GM20431 (cell line): Measurements from ENCODE around the gene ITSN1.

Experiments used
- in situ Hi-C: fragments of 300-500 bp; cut with MseI, MboI; formaldehyde crosslinking; loops from one replicate; pipeline ENCODE4 v1.15.0; 2020; ENCODE audit warnings: low sequenced_read_pairs; ENCODE audit not compliant: unreplicated experiment

ITSN1 gene

DNA sequence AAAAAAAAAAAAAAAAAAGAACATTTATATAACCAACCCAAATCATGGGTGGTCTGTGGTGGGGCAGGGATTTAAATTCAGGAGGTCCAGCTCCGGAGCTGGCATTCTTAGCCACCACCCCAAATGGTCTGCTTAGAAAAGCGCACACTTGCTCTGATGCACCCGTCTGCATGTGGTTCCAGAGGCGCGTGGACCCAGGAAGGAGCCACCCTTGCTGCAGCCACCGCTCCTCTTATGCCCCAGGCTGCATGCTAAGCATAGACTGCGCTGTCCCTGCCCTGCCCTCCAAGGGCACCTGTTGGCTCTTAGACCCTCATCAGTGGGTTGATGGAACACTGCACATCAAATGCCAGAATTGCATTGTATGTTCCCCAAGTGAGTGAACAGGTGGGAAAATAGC, 231.9 kb downstream of the ITSN1 start:
- in situ Hi-C loops = no loop called here

DNA sequence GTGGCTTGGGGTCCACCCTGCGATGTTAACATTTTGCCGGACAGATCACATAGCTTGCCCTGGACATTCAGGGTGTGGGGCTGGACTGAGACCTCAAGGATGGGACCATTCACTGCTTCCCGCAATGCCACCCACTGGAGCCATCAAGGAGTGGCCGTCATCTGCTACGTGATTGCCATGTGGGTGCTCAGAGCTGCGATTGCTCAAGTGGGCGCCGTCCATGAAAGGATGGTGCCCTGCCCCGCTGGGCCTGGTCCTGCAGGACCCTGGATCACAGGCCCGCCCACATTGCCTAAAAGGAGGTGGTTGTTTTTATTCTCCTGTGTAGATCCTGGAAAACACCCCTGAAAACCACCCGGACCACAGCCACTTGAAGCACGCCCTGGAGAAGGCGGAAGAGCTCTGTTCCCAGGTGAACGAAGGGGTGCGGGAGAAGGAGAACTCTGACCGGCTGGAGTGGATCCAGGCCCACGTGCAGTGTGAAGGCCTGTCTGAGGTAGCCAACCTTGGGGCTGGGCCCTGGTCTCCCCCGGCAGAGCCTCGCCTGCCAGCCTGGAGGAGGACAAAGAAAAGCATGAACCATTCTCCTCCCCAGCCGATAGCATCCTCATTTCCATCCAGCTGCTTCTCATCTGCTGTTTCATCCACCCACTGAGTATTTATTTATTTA, 232.9 kb downstream of the ITSN1 start:
- in situ Hi-C loops = no loop called here

DNA sequence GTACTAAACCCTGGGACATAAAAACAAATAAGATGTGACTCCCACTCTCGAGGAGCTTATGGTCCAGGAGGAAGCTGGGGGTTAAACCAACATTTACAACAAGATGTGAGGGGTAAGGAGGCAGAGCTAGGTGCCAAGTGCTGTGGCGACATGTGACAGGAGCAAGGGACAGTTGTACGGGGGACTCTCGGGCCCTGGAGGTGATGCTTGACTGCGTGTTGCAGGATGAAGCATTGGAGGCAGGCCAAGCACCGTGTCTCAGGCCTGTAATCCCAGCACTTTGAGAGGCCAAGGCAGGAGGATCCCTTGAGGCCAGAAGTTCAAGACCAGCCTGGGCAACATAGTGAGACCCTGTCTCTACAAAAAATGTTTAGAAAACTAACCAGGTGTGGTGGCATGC, 236.5 kb downstream of the ITSN1 start:
- in situ Hi-C loops = no loop called here

DNA sequence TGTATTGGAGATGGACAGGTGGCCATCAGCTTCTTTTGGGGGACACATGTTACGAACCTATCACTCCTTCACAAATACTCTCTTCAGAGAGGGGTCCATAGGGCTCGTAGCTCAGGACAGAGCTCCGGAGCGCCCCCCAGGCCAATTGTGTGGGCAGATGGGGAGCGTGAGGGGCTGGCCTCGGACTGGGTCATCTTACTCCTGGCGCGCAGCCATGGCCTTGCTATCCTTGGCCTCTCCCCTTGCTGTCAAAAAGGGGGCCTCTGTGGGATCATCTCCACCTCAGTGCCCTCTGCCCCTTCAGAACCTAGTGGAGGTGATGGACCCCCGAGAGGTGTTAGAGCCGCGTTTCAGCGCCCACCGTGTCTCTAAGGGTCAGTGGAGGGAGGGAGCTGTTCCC, 238.3 kb downstream of the ITSN1 start:
- in situ Hi-C loops = no loop called here

DNA sequence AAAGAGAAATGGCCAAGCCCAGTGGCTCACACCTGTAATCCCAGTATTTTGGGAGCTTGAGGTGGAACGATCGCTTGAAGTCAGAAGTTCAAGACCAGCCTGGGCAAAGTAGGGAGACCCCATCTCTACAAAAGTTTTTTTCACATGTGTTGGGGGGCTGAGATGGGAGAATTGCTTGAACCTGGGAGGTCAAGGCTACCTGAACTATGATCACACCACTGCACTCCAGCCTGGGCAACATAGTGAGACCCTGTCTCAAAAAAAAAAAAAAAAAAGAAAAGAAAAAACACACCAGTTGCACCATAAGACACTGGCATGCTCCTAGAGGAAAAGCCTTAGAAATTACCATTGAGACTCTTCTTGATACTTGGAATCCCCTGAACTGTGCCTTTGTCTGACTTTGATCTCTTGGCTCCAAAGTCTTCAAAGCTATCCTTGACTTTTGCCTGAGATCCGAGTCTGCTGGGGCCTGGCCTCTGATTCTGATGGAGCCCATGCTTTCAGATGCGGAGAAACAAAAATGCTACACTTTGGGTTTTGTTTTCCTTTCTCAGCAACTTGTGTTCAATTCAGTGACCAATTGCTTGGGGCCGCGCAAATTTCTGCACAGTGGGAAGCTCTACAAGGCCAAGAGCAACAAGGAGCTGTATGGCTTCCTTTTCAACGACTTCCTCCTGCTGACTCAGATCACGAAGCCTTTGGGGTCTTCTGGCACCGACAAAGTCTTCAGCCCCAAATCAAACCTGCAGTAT, 239.6 kb downstream of the ITSN1 start:
- in situ Hi-C loops = no loop called here

DNA sequence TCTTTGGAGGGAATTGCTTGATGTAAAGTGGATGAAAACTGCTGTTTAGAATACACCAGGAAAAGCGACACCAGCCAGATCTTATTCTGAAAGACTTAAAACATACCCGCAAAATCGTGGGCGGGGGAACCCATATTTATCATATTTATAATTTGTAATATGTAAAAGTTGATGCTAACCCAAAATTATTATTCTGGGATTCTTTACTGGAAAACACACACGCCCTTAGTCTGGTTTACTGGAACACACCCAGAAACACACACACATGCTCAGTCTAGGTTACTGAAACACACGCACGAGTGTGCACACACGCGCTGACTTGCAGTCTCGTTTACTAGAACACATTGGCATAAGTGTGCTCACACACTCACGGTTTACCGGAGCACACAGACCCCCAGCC, 240.8 kb downstream of the ITSN1 start:
- in situ Hi-C loops = no loop called here

DNA sequence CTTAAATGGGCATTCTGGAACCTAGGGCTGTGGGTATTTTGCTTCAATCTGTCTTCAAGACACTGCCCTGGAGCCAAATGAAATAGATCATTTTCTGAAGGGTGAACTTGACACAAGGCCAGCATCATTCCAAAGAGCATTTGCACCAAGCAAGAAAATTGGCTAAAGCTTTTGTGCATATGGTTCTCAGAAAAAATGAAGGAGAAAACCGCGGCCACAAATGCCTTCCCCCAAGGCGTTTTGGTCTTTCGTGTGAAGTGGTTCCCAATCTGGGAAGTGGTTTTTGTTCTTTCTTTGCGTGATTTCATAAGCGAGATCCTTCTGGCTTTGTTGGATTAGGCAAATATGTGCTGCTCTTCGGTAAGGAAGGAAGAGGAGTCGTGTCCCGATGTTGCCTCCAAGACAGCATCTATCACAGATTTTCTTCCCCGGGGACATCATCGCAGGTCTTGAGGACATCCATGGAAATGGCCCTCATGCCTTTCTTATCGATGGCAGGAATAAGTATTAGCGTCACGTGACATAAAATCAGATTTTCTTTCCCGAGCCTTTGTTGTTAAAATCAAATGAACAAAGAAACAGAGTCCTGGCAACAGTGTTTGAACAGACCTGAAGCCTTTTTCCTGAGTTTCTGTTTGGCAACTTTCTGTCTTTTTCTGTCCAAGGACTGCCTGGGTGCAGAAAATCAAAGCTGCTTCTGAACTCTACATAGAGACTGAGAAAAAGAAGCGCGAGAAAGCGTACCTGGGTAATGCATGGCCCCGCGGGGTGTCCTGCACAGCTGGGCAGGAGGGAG, 242.3 kb downstream of the ITSN1 start:
- in situ Hi-C loops = no loop called here

DNA sequence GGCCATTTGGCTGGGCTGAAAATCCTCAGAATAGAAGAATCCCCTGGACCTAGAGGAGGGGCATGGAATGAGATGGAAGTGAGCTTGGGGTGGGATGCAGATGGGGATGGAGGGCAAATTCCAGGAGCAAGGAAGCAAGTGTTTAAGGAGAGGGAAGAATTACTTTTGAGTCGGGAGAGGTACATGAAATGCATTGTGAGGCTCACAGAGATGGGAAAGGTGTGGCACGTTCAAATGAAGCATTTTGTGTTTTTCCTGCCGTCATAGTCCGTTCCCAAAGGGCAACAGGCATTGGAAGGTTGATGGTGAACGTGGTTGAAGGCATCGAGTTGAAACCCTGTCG, 242.8 kb downstream of the ITSN1 start:
- in situ Hi-C loops = no loop called here

DNA sequence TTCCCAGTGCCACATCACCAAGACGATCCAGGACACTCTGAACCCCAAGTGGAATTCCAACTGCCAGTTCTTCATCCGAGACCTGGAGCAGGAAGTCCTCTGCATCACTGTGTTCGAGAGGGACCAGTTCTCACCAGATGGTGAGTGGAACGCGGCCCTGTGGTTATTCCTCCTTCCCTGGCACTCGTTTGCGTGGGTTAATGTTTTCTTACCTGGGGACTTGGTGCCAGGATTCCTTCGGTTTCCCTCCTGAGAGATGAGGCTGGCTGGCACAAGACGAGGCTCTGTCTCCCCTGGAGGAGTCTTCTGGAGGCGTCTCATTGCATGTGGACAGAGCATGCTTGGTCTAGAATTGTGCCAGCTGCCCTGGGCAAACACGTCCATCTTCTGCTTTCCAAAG, 244.0 kb downstream of the ITSN1 start:
- in situ Hi-C loops = no loop called here

DNA sequence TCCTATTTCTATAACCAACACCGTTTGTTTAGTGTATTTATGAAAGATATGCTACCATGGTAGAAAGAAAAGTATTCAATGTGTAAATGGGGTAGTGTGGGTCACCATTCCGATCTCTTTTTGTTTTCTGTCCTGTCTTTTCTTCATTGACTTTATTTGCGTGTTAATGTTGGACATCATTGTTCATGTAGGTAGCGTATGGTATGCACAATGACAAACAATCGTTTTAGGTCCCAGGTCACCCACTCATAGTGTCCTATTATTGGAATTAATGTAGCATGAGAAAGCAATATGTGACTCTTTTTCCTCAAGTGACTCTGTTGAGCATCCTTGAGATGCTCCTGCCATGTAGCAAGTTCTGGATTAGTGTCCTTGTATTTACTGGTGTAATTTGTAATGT, 247.9 kb downstream of the ITSN1 start:
- in situ Hi-C loops = no loop called here

DNA sequence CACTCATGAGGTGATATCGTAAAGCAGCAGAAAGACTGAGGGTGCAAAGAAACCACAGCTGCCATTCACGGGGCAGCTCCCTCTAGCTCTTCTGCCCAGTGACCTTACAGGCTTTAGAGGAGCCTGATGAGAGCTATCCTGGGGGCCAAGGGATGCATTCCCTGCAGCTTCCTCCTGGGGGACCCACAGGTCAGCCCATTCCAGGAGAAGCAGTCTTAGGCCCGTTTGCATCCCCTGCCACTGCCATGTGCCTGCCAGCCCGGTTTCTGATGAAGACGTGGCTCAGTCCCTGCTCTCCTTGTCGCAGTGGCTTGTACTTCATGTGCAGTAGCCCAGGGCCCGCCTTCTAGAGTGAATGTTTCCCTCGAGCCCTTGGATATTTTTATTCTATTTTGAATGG, 250.6 kb downstream of the ITSN1 start:
- in situ Hi-C loops = no loop called here

DNA sequence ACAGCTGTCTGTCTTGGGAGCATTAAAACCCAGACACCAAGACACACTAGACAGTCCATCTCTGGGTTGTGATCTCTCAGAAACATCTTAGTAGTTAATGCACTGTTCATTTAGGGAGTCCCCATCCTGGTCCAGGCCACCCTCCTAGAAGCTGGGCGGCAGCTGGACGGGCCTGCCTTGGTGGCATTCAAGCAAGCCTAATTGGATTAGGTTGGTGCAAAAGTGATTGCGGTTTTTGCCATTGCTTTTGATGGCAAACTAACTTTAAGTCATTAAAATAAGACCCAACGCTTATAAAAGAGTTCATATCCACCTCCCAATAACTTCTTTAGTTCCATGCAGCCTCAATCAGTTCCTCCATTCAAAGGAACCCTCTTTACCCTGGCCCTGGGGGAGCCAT, 251.6 kb downstream of the ITSN1 start:
- in situ Hi-C loops = no loop called here

DNA sequence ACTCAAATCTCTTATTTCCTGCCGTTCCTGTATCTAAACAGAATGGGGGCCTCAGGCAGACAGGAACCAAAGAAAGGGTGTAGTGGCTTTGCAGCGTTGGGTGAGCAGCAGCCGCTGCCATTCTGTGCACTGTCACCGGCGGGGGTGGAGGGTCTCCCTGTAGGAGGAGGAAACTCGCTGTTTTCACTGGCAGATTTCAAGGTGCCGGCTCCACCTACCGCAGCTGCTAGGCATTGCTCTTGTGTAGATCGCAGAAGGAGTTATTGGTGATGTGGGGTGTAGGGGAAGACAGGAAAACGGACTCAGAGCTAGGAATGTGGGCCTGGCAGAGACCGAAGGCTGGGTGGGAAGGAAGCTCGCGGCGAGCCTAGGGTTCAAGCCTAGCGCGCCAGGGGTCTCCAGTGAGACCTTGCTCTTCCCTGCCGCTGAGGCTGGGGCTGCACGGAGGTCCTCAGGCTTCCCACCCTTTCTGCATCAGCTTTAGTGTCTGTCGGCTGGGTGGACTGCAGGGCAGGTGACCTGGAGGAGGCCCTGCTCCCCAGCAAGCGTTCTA, 252.5 kb downstream of the ITSN1 start:
- in situ Hi-C loops = no loop called here

DNA sequence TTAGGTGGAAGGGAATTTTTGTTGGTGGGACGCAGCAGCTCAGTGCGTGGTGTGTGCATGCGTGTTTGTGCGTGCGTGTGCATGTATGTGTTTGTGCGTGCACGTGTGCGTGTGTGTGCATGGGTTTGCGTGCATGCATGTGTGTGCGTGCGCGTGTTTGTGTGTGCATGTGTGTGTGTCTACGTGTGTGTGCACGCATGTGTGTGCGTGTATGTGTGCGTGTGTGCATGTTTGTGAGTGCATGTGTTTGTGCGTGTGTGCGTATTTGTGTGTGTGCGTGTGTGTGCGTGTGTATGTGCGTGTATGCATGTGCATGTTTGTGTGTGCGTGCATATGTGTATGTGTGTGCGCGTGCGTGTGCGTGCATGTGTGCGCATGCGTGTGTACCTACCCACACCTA, 253.1 kb downstream of the ITSN1 start:
- in situ Hi-C loops = no loop called here

DNA sequence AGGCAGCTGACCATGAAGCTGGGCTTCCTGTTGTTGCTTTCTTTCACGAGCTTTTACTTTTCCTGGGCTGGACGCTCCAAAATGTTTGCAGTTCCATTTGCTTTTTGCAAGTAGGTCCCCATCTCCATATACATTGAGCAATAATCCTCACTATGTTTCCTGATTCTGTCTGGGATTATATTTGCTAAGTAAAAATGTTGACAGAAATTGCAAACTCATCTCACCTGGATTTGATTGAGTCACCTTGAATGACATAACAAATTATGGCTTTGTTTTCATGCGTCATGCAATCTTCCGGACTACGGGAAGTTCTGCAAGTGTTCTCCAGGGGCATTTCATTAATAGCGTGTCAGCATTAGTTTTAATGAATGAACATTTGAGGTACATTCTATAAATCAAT, 254.4 kb downstream of the ITSN1 start:
- in situ Hi-C loops = no loop called here

DNA sequence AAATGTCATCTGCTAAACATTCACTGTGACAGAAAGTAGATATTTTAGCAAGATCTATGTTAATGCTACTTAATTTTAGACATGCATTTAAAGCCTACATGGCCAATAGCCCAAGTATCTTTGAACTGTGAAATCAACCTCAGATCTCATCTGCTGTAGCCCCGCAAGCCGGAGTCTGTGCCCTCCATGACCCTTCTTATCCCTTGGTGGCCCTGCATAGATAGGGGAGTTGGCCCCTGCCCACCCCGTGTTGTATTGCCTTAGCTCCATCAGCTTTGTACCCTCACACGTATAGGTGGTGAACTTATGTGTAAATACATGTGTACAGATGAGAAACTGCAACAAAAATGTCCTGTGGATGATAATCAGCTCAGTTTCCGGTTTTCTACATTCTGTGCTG, 254.8 kb downstream of the ITSN1 start:
- in situ Hi-C loops = no loop called here

DNA sequence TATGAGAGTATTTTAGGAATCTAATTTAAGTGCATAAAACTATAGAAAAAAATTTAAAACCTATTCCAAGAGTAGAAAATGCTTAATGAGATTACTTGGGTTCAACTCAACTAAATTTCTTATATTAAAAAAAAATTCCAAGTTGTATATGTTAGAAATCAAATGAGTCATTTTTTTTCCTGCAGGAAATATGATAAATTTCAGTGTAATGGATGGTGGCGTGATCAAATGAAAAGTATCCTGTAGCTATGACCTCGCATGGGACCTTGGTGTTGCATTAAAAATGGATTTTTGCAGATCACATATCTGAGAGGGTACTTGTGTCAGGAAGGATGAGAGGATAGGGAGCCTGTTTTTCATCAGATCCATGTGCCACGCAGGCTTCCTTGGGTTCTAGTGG, 255.4 kb downstream of the ITSN1 start:
- in situ Hi-C loops = no loop called here

DNA sequence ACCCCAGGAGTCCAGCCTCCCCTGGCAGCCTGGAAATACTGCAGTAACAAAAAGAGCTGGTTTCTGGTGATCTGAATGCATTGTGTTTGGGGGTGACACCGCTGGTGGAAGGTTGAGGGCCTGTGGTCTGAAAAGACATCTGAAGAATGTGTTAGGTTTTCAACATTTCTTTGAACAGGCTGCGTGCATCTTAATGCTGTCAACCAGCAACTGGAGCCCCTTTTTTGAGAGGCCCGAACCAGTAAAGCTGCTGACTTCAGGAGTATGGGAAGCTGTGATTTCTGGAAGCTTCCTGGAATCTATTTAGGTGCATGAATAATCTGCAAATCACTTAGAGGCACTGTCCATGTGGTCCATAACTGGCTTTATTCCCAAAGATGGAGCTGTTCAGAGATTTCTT, 256.3 kb downstream of the ITSN1 start:
- in situ Hi-C loops = no loop called here

DNA sequence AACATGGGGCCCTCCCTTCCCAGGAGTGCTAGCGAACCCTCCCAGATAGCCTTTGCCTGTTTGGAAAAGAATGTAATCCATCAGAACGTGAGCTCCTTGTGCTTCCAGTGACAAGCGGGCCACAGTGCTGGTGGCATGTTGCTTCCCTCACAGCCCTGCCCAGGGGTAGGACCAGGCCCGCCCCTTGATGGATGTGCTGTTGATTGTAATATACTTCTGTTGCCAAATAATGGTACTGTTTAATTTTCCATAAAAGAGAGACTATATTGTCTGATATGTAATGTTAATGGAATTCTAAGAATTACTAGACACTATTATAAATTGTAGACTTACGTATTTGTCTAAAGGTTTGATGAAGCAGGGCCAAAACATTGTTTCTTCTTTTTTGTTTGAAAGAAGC, 256.9 kb downstream of the ITSN1 start:
- in situ Hi-C loops = no loop called here

DNA sequence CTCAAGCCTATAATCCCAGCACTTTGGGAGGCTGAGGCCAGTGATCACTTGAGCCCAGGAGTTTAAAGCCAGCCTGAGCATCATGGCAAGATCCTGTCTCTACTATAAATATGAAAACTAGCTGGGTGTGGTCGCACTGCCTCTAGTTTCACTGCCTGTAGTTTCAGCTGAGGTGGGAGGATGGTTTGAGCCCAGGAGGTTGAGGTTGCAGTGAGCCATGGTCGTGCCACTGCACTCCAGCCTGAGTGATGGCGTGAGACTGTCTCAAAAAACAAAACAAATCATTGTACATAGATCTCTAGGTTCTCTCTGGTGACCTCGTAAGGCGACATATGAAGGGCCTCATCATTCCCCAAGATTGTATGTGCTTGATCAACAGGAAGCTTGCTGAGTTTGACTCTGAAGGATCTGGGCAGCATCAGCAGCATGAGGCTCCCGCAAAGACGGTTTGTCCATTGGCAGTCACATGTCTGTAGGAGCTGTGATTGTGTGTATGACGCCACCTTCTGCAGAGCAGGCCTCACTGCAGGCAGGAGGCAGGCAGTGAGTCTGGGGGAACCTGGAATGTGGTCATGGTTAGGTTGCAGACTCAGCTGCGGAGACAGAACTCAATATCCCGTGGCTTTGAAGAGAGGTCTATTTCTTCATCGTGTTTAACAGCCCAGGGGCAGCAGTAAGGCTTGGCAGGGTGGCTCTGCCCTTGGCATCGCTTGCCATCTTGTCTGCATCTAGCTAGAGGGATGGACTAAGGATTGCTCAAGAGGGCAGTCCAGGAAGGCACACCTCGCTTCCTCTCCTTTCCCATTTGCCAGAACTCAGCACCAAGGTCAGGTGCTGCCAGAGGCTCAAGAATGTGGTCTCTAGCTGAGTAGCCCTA, 259.3 kb downstream of the ITSN1 start:
- in situ Hi-C loops = no loop called here
